Suprapubic skin (tissue), 4 donors: Measurements from ENCODE around the gene MED27. TPM values are rescaled to one million over a fixed set of nuclear protein-coding genes. Genes with fewer than 3 reads are reported as not detected.

Experiments
- DNase-seq, 2 donors: peaks; one replicate each; pipeline ENCODE4 v3.0.0-alpha.2; 2019; ENCODE audit warnings: low spot score in 2 of 2
- H3K27ac ChIP-seq: fragments of 200-600 bp; sonication (generic); one replicate; pipeline ENCODE4 v1.5.1; 2019
- H3K27me3 ChIP-seq: fragments of 200-600 bp; sonication (generic); one replicate; pipeline ENCODE4 v1.5.1; 2019
- H3K36me3 ChIP-seq: fragments of 200-600 bp; sonication (generic); one replicate; pipeline ENCODE4 v1.5.1; 2019
- H3K4me1 ChIP-seq: fragments of 200-600 bp; sonication (generic); one replicate; pipeline ENCODE4 v1.5.1; 2019
- H3K4me3 ChIP-seq: fragments of 200-600 bp; sonication (generic); one replicate; pipeline ENCODE4 v1.5.1; 2019; ENCODE audit warnings: mild to moderate bottlenecking
- H3K9me3 ChIP-seq: fragments of 200-600 bp; sonication (generic); one replicate; pipeline ENCODE4 v1.5.1; 2019
- CTCF ChIP-seq, 2 donors: fragments of 200-600 bp in 1 of 2; fragments of 450-650 bp in 1 of 2; sonication (generic) in 1 of 2; IDR thresholded peaks; one replicate each; pipeline ENCODE4 v1.5.1; 2016 to 2019; ENCODE audit warnings: antibody characterized with exemption in 2 of 2, mild to moderate bottlenecking in 1 of 2, moderate library complexity in 1 of 2
- EP300 ChIP-seq: sonication (generic); formaldehyde crosslinking; IDR thresholded peaks from one replicate; pipeline ENCODE4 v1.6.1; 2017; ENCODE audit warnings: antibody characterized with exemption
- POLR2A ChIP-seq, 2 donors: fragments of 450-650 bp; IDR thresholded peaks; one replicate each; pipeline ENCODE4 v1.6.1; 2017; ENCODE audit warnings: antibody characterized with exemption in 2 of 2, mild to moderate bottlenecking in 2 of 2, moderate library complexity in 2 of 2
- POLR2AphosphoS5 ChIP-seq, 3 donors: sonication (generic); formaldehyde crosslinking; IDR thresholded peaks; one replicate each; pipeline ENCODE4 v1.6.1; 2017; ENCODE audit warnings: antibody characterized with exemption in 3 of 3
- WGBS: methylation state at CpG from one replicate; pipeline ENCODE4 v1.1.5; 2018; 5-methylcytosine and 5-hydroxymethylcytosine counted together
- total RNA-seq, 4 donors: library from RNA; depleted of rRNA; stranded (reverse); fragments of >200 nt; gene quantifications; one replicate each; pipeline ENCODE4 v1.1.0, GENCODE V29; 2016

The MED27 gene
- total RNA-seq, 4 donors from 2014 or later = 12.6 to 20.3 (median 16.0) TPM

GRCh38 chr9:131811405-131811804 is 268.3 kb downstream of the MED27 start:
- DNase-seq = no peak
- Histone ChIP-seq H3K36me3 (no peaks in the 10 kb centered on the region), H3K4me1 (peaks cover 22% of the 10 kb centered on the region), H3K4me3 (no peak overlapping the region), H3K27ac (no peak overlapping the region), H3K9me3 (no peaks in the 10 kb centered on the region), H3K27me3 (peaks cover 87% of the 10 kb centered on the region)
- 62% methylated on average over 11 of the region's 11 CpGs for WGBS
- TF ChIP-seq EP300 (no peak), POLR2A (IDR thresholded peaks at IDR 0.05) (no peak), CTCF (IDR thresholded peaks at IDR 0.05) (no peak), POLR2AphosphoS5 (IDR thresholded peaks at IDR 0.05) (no peak)

- no peak for DNase-seq
- Histone ChIP-seq H3K9me3 (no peaks in the 10 kb centered on the region), H3K27ac (no peak overlapping the region), H3K36me3 (no peaks in the 10 kb centered on the region), H3K4me1 (peaks cover 17% of the 10 kb centered on the region), H3K4me3 (no peak overlapping the region), H3K27me3 (peaks cover 89% of the 10 kb centered on the region)
- WGBS = 39% methylated on average over 9 of the region's 23 CpGs
- no peak for TF ChIP-seq EP300
- no peak for TF ChIP-seq POLR2A (IDR thresholded peaks at IDR 0.05)
- TF ChIP-seq POLR2AphosphoS5 (IDR thresholded peaks at IDR 0.05) = no peak
- TF ChIP-seq CTCF (IDR thresholded peaks at IDR 0.05) = no peak
Observed at GRCh38 chr9:131810351-131811170, 269.1 kb downstream of the MED27 start.

Other genes starting within 250 kb of the MED27 start
- gene NTNG2, start 82.2 kb upstream of the MED27 start, total RNA-seq = under 1 TPM; 0.08 to 0.80 (median 0.37) TPM